HCT116 (cell line): ENCODE results near the gene LMNTD2.

Experiments
- CTCF ChIP-seq, 3 experiments: fragments of 200-600 bp in 1 of 3; sonication (generic) in 1 of 3; IDR thresholded peaks in 2 of 3; conservative IDR thresholded peaks in 1 of 3; 2 replicates each; pipeline ENCODE4 v1.5.1; 2012 to 2017; ENCODE audit warnings: low read depth in 2 of 3, low read length in 2 of 3, antibody characterized with exemption in 1 of 3, borderline replicate concordance in 1 of 3, control low read depth in 1 of 3, mild to moderate bottlenecking in 1 of 3, mixed read lengths in 1 of 3, mixed run types in 1 of 3, moderate library complexity in 1 of 3; ENCODE audit not compliant: insufficient read depth in 1 of 3
- JUND ChIP-seq: IDR thresholded peaks from 2 replicates; pipeline ENCODE4 v1.6.1; 2012
- POLR2A ChIP-seq: IDR thresholded peaks from 2 replicates; pipeline ENCODE4 v1.7.0; 2011; ENCODE audit warnings: borderline replicate concordance; ENCODE audit not compliant: insufficient read depth, insufficient read length; ENCODE audit errors: extremely low read depth
- SRF ChIP-seq: IDR thresholded peaks from 2 replicates; pipeline ENCODE4 v1.6.1; 2012; ENCODE audit warnings: low read depth

- TF ChIP-seq CTCF (IDR thresholded peaks at IDR 0.05 in 2 of 3, conservative IDR thresholded peaks at IDR 0.05 in 1 of 3; ENCODE audit: borderline replicate concordance in 1 of 3, insufficient read depth in 1 of 3, low read depth in 2 of 3, low read length in 2 of 3) (no peak), JUND (no peak), POLR2A (no peak), SRF (no peak)
These were observed 25.4 kb downstream of the LMNTD2 start for GRCh38 chr11:535210-535518.
